Endodermal cell (in vitro differentiated cells): ENCODE results near the gene AKT3. TPM values are rescaled to one million over a fixed set of nuclear protein-coding genes. Genes with fewer than 3 reads are reported as not detected.

Experiments
- DNase-seq: peaks from one replicate; pipeline ENCODE4 v3.0.0-alpha.2; 2017
- H3K27ac ChIP-seq: 2 replicates; pipeline ENCODE4 v1.5.1; 2013; ENCODE audit warnings: mild to moderate bottlenecking, low read depth, low read length, moderate library complexity
- H3K27me3 ChIP-seq: 2 replicates; pipeline ENCODE4 v1.6.1; 2013; ENCODE audit warnings: mild to moderate bottlenecking, low read length, moderate library complexity; ENCODE audit not compliant: insufficient read depth, control insufficient read depth, poor library complexity, severe bottlenecking
- H3K36me3 ChIP-seq: 2 replicates; pipeline ENCODE4 v1.7.0; 2013; ENCODE audit warnings: mild to moderate bottlenecking, low read length, moderate library complexity; ENCODE audit not compliant: control insufficient read depth, insufficient read depth
- H3K4me1 ChIP-seq: one replicate; pipeline ENCODE4 v1.7.0; 2013; ENCODE audit warnings: low read length; ENCODE audit not compliant: control insufficient read depth, insufficient read depth
- H3K4me3 ChIP-seq: 2 replicates; pipeline ENCODE4 v1.5.1; 2013; ENCODE audit warnings: mild to moderate bottlenecking, low read length, moderate library complexity
- H3K9ac ChIP-seq: 2 replicates; pipeline ENCODE4 v1.6.1; 2013; ENCODE audit warnings: mild to moderate bottlenecking, low read length, moderate library complexity; ENCODE audit not compliant: poor library complexity, severe bottlenecking; ENCODE audit errors: extremely low read depth
- H3K9me3 ChIP-seq: 2 replicates; pipeline ENCODE4 v1.6.1; 2013; ENCODE audit warnings: mild to moderate bottlenecking, low read length, moderate library complexity; ENCODE audit not compliant: control insufficient read depth
- H3K27ac Mint-ChIP-seq: 2 replicates; pipeline ENCODE4 v1.8.0; 2020; ENCODE audit warnings: mixed read lengths
- H3K27me3 Mint-ChIP-seq: 2 replicates; pipeline ENCODE4 v1.8.0; 2021; ENCODE audit warnings: mild to moderate bottlenecking, mixed read lengths; ENCODE audit not compliant: insufficient read depth
- H3K36me3 Mint-ChIP-seq: 2 replicates; pipeline ENCODE4 v1.8.0; 2020; ENCODE audit warnings: low read depth, mixed read lengths
- H3K4me1 Mint-ChIP-seq: 2 replicates; pipeline ENCODE4 v1.8.0; 2020; ENCODE audit warnings: mixed read lengths
- H3K4me3 Mint-ChIP-seq: 2 replicates; pipeline ENCODE4 v1.8.0; 2020; ENCODE audit warnings: mild to moderate bottlenecking, moderate library complexity, mixed read lengths
- H3K9me3 Mint-ChIP-seq: 2 replicates; pipeline ENCODE4 v1.8.0; 2020; ENCODE audit warnings: mild to moderate bottlenecking, mixed read lengths
- WGBS, 2 experiments: methylation state at CpG; one replicate each; pipeline versions ENCODE4 v1.1.5 to v1.1.7; 2013; ENCODE audit warnings: missing lambda C conversion rate in 2 of 2, mixed read lengths in 1 of 2; ENCODE audit not compliant: insufficient coverage in 1 of 2, insufficient read length in 1 of 2; 5-methylcytosine and 5-hydroxymethylcytosine counted together
- total RNA-seq, 2 donors: library from RNA; stranded (reverse); fragmentation: NEBNext Ultra II Directional in 1 of 2; extraction: Animal tissue kit (Norgen Biotek cat#: 25700) in 1 of 2; gene quantifications; 2 replicates in 1 of 2; 3 replicates in 1 of 2; pipeline ENCODE4 v1.2.1, GENCODE V29; 2021
- TF ChIP-seq, protein P1 (sequence below): fragments of 200-600 bp; sonication (generic); conservative IDR thresholded peaks from 2 replicates; pipeline ENCODE4 v1.5.0; 2021; ENCODE audit warnings: antibody characterized with exemption, mild to moderate bottlenecking

AKT3 gene
- total RNA-seq, 2 donors from 2014 or later, result 38.2 to 49.1 TPM

DNA sequence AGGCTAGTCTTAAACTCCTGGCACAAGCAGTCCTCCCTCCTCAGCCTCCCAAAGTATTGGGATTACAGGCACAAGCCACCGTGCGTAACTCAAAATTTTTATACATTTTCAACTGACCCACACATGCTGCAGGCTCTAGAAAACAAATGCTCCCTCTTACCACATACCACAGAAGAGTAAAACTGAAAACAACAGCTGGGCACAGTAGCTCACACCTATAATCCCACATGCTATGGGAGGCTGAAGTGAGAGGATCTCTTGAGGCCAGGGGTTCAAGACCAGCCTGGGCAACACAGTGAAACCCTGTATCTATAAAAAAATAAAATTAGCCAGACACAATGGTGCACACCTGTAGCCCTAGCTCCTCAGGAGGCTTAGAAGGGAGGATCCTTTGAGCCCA is 56.7 kb downstream of the AKT3 start:
- Mint-ChIP-seq H3K4me3 (no peak overlapping the region), H3K27me3 (no peaks in the 10 kb centered on the region), H3K9me3 (no peaks in the 10 kb centered on the region), H3K27ac (no peak overlapping the region), H3K36me3 (peaks cover 8% of the 10 kb centered on the region), H3K4me1 (peaks cover 8% of the 10 kb centered on the region)
- H3K9me3 ChIP-seq, result no peaks in the 10 kb centered on the region
- 97% methylated on average over 2 of the region's 2 CpGs; no CpG with 5 or more reads in 1 of the 2 experiments for WGBS, 2 experiments
- no peak overlapping the region for H3K27ac ChIP-seq
- H3K9ac ChIP-seq, result no peak overlapping the region
- TF ChIP-seq, protein P1, sequence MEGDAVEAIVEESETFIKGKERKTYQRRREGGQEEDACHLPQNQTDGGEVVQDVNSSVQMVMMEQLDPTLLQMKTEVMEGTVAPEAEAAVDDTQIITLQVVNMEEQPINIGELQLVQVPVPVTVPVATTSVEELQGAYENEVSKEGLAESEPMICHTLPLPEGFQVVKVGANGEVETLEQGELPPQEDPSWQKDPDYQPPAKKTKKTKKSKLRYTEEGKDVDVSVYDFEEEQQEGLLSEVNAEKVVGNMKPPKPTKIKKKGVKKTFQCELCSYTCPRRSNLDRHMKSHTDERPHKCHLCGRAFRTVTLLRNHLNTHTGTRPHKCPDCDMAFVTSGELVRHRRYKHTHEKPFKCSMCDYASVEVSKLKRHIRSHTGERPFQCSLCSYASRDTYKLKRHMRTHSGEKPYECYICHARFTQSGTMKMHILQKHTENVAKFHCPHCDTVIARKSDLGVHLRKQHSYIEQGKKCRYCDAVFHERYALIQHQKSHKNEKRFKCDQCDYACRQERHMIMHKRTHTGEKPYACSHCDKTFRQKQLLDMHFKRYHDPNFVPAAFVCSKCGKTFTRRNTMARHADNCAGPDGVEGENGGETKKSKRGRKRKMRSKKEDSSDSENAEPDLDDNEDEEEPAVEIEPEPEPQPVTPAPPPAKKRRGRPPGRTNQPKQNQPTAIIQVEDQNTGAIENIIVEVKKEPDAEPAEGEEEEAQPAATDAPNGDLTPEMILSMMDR, result no peak
- no peak overlapping the region for H3K4me3 ChIP-seq
- H3K27me3 ChIP-seq, result no peaks in the 10 kb centered on the region
- H3K36me3 ChIP-seq, result peaks cover 5% of the 10 kb centered on the region
- H3K4me1 ChIP-seq, result no peaks in the 10 kb centered on the region
- no peak for DNase-seq

DNA sequence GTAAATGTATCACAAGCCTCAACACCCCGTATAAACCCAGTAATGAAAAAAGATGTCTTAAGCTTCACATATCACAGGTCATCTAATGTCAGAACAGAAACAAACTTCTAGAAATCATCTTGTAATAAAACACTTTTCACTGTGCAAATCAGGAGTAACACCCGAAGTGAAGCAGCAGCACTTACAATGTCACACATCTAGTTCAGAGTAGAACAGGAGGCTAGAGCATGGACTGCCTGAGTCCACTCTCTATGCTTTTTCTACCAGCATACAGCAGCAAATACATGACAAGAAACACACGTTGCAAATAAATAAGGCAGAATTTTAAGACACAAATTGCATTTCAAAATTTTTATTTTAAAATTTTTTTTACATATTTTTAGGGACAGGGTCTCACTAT is 57.2 kb downstream of the AKT3 start:
- WGBS, 2 experiments, result 75 to 81% methylated on average over 2 to 3 of the region's 3 CpGs
- peaks cover 8% of the 10 kb centered on the region for H3K4me1 Mint-ChIP-seq
- H3K36me3 Mint-ChIP-seq, result peaks cover 8% of the 10 kb centered on the region
- Histone ChIP-seq H3K4me3 (no peak overlapping the region), H3K36me3 (peaks cover 5% of the 10 kb centered on the region), H3K4me1 (no peaks in the 10 kb centered on the region), H3K9me3 (no peaks in the 10 kb centered on the region), H3K27me3 (no peaks in the 10 kb centered on the region), H3K9ac (no peak overlapping the region), H3K27ac (no peak overlapping the region)
- no peak overlapping the region for H3K4me3 Mint-ChIP-seq
- DNase-seq, result no peak
- peak overlapping the region; percentile 75 for H3K27ac Mint-ChIP-seq
- no peaks in the 10 kb centered on the region for H3K27me3 Mint-ChIP-seq
- no peaks in the 10 kb centered on the region for H3K9me3 Mint-ChIP-seq
- TF ChIP-seq, protein P1, result no peak

DNA sequence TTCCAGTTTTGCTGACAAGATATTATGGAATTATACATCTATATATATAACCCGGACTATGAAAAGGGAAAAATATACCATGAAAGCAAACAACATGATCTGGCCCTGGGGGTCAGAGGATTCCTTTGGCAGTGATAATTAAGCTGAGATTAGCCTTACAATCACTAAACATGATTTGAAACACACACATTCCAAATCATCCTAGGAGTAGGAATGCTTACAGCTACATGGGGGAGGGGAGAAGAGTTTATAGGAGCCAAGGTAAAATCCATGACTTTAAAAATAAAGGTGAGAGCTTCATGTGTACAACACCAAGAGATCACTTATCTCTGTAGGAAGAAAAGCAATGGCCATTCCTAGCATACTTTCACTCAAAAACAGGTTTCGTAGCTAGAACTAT is 57.6 kb downstream of the AKT3 start:
- Mint-ChIP-seq H3K27ac (peak overlapping the region; percentile 75), H3K36me3 (peaks cover 8% of the 10 kb centered on the region), H3K9me3 (no peaks in the 10 kb centered on the region), H3K4me1 (peaks cover 11% of the 10 kb centered on the region), H3K27me3 (no peaks in the 10 kb centered on the region), H3K4me3 (no peak overlapping the region)
- Histone ChIP-seq H3K36me3 (peaks cover 5% of the 10 kb centered on the region), H3K9me3 (no peaks in the 10 kb centered on the region), H3K27me3 (no peaks in the 10 kb centered on the region), H3K4me1 (no peaks in the 10 kb centered on the region), H3K27ac (no peak overlapping the region), H3K4me3 (no peak overlapping the region), H3K9ac (no peak overlapping the region)
- DNase-seq, result no peak
- 86% methylated on average over 2 of the region's 2 CpGs; no CpG with 5 or more reads in 1 of the 2 experiments for WGBS, 2 experiments
- TF ChIP-seq, protein P1, result no peak
